ENCODE data around the gene TMA7.

TMA7 gene

DNA sequence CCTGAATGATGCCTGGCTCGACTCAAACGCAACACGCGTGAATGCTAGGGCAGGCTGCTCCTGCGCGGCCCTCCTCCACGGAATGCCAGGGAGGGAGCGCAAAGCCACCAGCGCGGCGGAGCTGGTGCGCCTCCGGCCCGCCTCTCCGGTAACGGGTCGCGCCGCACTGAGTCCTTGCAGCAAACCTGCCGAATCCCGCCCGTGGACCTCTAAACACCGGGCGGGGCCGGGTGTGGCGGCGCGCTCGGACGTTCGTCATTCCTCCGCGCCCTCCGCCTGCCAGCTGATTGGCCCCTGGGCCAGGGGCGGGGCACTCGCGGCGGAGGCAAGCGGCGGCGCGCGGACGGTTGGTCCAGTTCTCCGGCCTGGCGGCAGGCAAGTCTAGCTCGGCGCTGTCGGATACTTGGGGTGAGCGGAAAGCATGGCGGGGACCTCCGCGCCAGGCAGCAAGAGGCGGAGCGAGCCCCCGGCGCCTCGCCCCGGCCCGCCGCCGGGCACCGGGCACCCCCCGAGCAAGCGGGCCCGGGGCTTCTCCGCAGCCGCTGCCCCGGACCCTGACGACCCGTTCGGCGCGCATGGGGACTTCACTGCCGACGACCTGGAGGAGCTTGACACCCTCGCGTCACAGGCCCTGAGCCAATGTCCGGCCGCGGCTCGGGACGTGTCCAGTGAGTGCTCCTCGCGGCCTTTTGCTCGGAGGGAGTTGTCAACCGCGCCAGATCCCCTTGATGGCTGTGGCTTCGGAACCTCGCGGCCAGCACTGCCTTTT lies 6.6 kb downstream of the TMA7 start, which contains the start of gene ATRIP:
ATRIP (plus strand) TSS at position 313 of the 769 bp plus-strand sequence; CDS start at position 422, 109 bp downstream.
- Histone ChIP-seq H3K4me1 (peaks cover 17% of the 10 kb centered on the region), H3K9ac (no peak within 1 kb of the TSS), H2AFZ (peak within 1 kb of the TSS; percentile 96), H3K27me3 (ENCODE audit: control insufficient read depth, insufficient read depth, low read length) (no peaks in the 10 kb centered on the region), H3K4me3 (ENCODE audit: low read depth, low read length) (peak within 1 kb of the TSS; percentile 69), H3K79me2 (peaks cover 5% of the 10 kb centered on the region), H3K36me3 (ENCODE audit: control insufficient read depth, insufficient read depth, low read length) (no peaks in the 10 kb centered on the region), H3K4me2 (ENCODE audit: low read length) (peak within 1 kb of the TSS; percentile 92), H3K27ac (peak within 1 kb of the TSS; percentile 62), H3K9me3 (ENCODE audit: control insufficient read depth, low read length) (no peaks in the 10 kb centered on the region)
- TF ChIP-seq, protein P1, sequence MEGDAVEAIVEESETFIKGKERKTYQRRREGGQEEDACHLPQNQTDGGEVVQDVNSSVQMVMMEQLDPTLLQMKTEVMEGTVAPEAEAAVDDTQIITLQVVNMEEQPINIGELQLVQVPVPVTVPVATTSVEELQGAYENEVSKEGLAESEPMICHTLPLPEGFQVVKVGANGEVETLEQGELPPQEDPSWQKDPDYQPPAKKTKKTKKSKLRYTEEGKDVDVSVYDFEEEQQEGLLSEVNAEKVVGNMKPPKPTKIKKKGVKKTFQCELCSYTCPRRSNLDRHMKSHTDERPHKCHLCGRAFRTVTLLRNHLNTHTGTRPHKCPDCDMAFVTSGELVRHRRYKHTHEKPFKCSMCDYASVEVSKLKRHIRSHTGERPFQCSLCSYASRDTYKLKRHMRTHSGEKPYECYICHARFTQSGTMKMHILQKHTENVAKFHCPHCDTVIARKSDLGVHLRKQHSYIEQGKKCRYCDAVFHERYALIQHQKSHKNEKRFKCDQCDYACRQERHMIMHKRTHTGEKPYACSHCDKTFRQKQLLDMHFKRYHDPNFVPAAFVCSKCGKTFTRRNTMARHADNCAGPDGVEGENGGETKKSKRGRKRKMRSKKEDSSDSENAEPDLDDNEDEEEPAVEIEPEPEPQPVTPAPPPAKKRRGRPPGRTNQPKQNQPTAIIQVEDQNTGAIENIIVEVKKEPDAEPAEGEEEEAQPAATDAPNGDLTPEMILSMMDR (IDR thresholded peaks at IDR 0.05) = no peak

DNA sequence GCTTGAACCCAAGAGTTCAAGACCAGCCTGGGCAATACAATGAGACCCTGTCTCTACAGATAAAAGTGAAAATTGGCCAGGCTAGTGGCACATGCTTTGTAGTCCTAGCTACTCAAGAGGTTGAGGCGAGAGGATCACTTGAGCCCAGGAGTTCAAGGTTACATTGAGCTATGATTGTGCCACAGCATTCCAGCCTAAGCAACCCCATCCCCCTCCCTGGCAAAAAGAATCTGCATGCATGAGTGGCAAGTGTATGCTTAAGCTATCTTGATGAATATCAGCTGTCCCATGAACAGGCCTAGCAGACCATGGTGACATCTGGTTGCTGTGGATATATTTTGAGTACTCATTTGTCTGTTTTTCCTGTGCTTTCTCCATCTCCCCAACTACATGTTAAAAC lies 11.2 kb downstream of the TMA7 start:
- TF ChIP-seq, protein P1 (IDR thresholded peaks at IDR 0.05) = no peak
- Histone ChIP-seq H3K27ac (peak overlapping the region; percentile 45), H3K4me1 (peaks cover 12% of the 10 kb centered on the region), H3K9ac (no peak overlapping the region), H3K4me3 (ENCODE audit: low read depth, low read length) (peak overlapping the region; percentile 6), H3K79me2 (peaks cover 6% of the 10 kb centered on the region), H3K9me3 (ENCODE audit: control insufficient read depth, low read length) (no peaks in the 10 kb centered on the region), H3K36me3 (ENCODE audit: control insufficient read depth, insufficient read depth, low read length) (no peaks in the 10 kb centered on the region), H3K4me2 (ENCODE audit: low read length) (peak overlapping the region; percentile 18), H2AFZ (no peak overlapping the region), H3K27me3 (ENCODE audit: control insufficient read depth, insufficient read depth, low read length) (no peaks in the 10 kb centered on the region)

DNA sequence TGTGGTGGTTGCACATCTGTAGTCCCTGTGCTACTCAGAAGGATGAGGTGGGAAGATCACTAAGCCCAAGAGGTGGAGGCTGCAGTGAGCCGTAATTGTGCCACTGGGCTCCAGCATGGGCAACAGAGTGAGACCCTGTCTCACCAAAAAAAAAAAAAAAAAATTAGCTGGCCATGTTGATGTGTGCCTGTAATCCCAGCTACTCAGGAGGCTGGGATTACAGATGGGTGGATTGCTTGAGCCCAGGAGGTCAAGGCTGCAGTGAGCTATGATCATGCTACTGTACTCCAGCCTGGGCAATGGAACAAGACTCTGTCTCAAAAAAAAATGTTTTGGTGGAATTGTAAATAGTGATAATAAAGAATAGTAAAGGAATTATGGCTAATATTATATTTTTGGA lies 16.4 kb downstream of the TMA7 start:
- Histone ChIP-seq H3K9ac (no peak overlapping the region), H3K27me3 (ENCODE audit: control insufficient read depth, insufficient read depth, low read length) (no peaks in the 10 kb centered on the region), H3K27ac (no peak overlapping the region), H3K4me3 (ENCODE audit: low read depth, low read length) (no peak overlapping the region), H3K9me3 (ENCODE audit: control insufficient read depth, low read length) (no peaks in the 10 kb centered on the region), H3K79me2 (peaks cover 4% of the 10 kb centered on the region), H2AFZ (no peak overlapping the region), H3K36me3 (ENCODE audit: control insufficient read depth, insufficient read depth, low read length) (no peaks in the 10 kb centered on the region), H3K4me2 (ENCODE audit: low read length) (no peak overlapping the region), H3K4me1 (peaks cover 2% of the 10 kb centered on the region)
- TF ChIP-seq, protein P1 (IDR thresholded peaks at IDR 0.05) = no peak

DNA sequence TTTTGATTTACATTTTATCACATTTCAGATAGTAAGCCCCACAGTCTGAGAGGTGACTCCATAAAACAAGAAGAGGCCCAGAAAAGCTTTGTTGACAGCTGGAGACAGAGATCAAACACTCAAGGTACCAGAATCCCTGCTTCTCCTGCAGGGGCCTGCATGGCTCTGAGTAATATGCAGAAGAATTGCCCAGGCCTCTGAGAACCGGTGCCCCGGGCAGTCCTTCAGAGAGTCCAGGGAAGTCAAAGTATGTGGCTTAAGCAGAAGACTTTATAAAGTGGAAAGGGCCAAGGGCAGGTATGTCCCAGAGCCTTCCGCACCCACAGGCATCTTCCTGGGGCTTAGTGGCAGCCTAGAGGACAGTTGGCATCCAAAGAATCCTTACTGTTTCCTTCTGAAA lies 19.3 kb downstream of the TMA7 start:
- Histone ChIP-seq H3K4me2 (ENCODE audit: low read length) (no peak overlapping the region), H3K27me3 (ENCODE audit: control insufficient read depth, insufficient read depth, low read length) (no peaks in the 10 kb centered on the region)

More for the DNA sequence above, 19.3 kb downstream of the TMA7 start:
- Histone ChIP-seq H2AFZ (no peak overlapping the region), H3K79me2 (no peaks in the 10 kb centered on the region), H3K4me1 (no peaks in the 10 kb centered on the region), H3K36me3 (ENCODE audit: control insufficient read depth, insufficient read depth, low read length) (no peaks in the 10 kb centered on the region), H3K27ac (no peak overlapping the region), H3K4me3 (ENCODE audit: low read depth, low read length) (no peak overlapping the region), H3K9ac (no peak overlapping the region), H3K9me3 (ENCODE audit: control insufficient read depth, low read length) (no peaks in the 10 kb centered on the region)
- TF ChIP-seq, protein P1 (IDR thresholded peaks at IDR 0.05) = no peak

All from parathyroid adenoma (tissue), 2 donors.